Tibial nerve (tissue), 4 donors: ENCODE data around the gene NOLC1. TPM values are rescaled to one million over a fixed set of nuclear protein-coding genes. Genes with fewer than 3 reads are reported as not detected.

ENCODE experiments used
- DNase-seq, 2 donors: peaks; one replicate each; pipeline ENCODE4 v3.0.0-alpha.2; 2019; ENCODE audit warnings: low spot score in 2 of 2
- H3K27ac ChIP-seq, 4 donors: fragments of 200-600 bp; sonication (generic) in 3 of 4; one replicate each; pipeline ENCODE4 v1.5.1; 2017 to 2019; ENCODE audit warnings: mild to moderate bottlenecking in 1 of 4
- H3K27me3 ChIP-seq, 2 donors: fragments of 200-600 bp; sonication (generic) in 1 of 2; one replicate each; pipeline versions ENCODE4 v1.5.1 to v1.6.0; 2017 to 2019
- H3K36me3 ChIP-seq, 3 donors: fragments of 200-600 bp; sonication (generic); one replicate each; pipeline ENCODE4 v1.5.1; 2018 to 2019
- H3K4me1 ChIP-seq, 4 donors: fragments of 200-600 bp; sonication (generic) in 3 of 4; one replicate each; pipeline ENCODE4 v1.5.1; 2017 to 2019
- H3K4me3 ChIP-seq, 4 donors: fragments of 200-600 bp; sonication (generic) in 3 of 4; one replicate each; pipeline ENCODE4 v1.5.1; 2017 to 2019; ENCODE audit warnings: mild to moderate bottlenecking in 1 of 4, moderate library complexity in 1 of 4
- H3K9me3 ChIP-seq, 4 donors: fragments of 200-600 bp; sonication (generic) in 3 of 4; one replicate each; pipeline ENCODE4 v1.5.1; 2017 to 2019
- CTCF ChIP-seq, 5 experiments: fragments of 200-600 bp in 3 of 5; fragments of 450-650 bp in 2 of 5; sonication (generic) in 3 of 5; IDR thresholded peaks; one replicate each; pipeline ENCODE4 v1.5.1; 2016 to 2019; ENCODE audit warnings: antibody characterized with exemption in 5 of 5, mild to moderate bottlenecking in 3 of 5, moderate library complexity in 2 of 5
- EP300 ChIP-seq, 2 donors: sonication (generic); formaldehyde crosslinking; IDR thresholded peaks; one replicate each; pipeline ENCODE4 v1.6.1; 2017; ENCODE audit warnings: antibody characterized with exemption in 2 of 2, mild to moderate bottlenecking in 1 of 2
- POLR2A ChIP-seq, 2 donors: fragments of 450-650 bp; IDR thresholded peaks; one replicate each; pipeline ENCODE4 v1.6.1; 2017; ENCODE audit warnings: antibody characterized with exemption in 2 of 2, mild to moderate bottlenecking in 2 of 2, moderate library complexity in 2 of 2
- WGBS, 2 donors: methylation state at CpG; one replicate each; pipeline ENCODE4 v1.1.5; 2018; 5-methylcytosine and 5-hydroxymethylcytosine counted together
- total RNA-seq, 4 donors: library from RNA; depleted of rRNA; stranded (reverse); fragments of >200 nt; gene quantifications; one replicate each; pipeline ENCODE4 v1.1.0, GENCODE V29; 2016

NOLC1 gene
- total RNA-seq, 4 donors from 2014 or later: 31.2 to 58.2 (median 51.4) TPM

- Histone ChIP-seq H3K4me1 (peaks cover 7 to 50% (median 33%) of the 10 kb centered on the region in 4 donors), H3K36me3 (peaks cover 6 to 54% (median 37%) of the 10 kb centered on the region in 3 donors), H3K4me3 (no peak overlapping the region), H3K27ac (no peak overlapping the region), H3K27me3 (no peaks in the 10 kb centered on the region), H3K9me3 (no peaks in the 10 kb centered on the region)
- DNase-seq: no peak
- 91 to 94% methylated on average over 12 of the region's 12 CpGs for WGBS, 2 donors
- no peak for TF ChIP-seq CTCF (IDR thresholded peaks at IDR 0.05)
- TF ChIP-seq POLR2A (IDR thresholded peaks at IDR 0.05): no peak
- no peak for TF ChIP-seq EP300 (IDR thresholded peaks at IDR 0.05)
Observed at GRCh38 chr10:102111276-102111675, 40.9 kb upstream of the NOLC1 start.

- peaks cover 7 to 60% (median 43%) of the 10 kb centered on the region in 4 donors for H3K4me1 ChIP-seq
- DNase-seq: no peak
Observed at GRCh38 chr10:102112210-102112817, 39.9 kb upstream of the NOLC1 start.

GRCh38 chr10:102113261-102113955 is 38.8 kb upstream of the NOLC1 start:
- peaks cover 7 to 71% (median 54%) of the 10 kb centered on the region in 4 donors for H3K4me1 ChIP-seq
- WGBS, 2 donors: 40 to 47% methylated on average over 6 to 7 of the region's 7 CpGs
- no peak for DNase-seq
- peaks cover 6 to 34% (median 29%) of the 10 kb centered on the region in 3 donors for H3K36me3 ChIP-seq
- TF ChIP-seq CTCF (IDR thresholded peaks at IDR 0.05): no peak
- no peaks in the 10 kb centered on the region for H3K9me3 ChIP-seq
- H3K27me3 ChIP-seq: no peaks in the 10 kb centered on the region
- peak overlapping the region in 3 of 4 donors; percentile 64 to 85 (median 74) for H3K4me3 ChIP-seq
- H3K27ac ChIP-seq: peak overlapping the region in 3 of 4 donors; percentile 39 to 98 (median 97)

More at GRCh38 chr10:102112210-102112817, 39.9 kb upstream of the NOLC1 start:
- Histone ChIP-seq H3K4me3 (no peak overlapping the region), H3K36me3 (peaks cover 6 to 45% (median 37%) of the 10 kb centered on the region in 3 donors), H3K9me3 (no peaks in the 10 kb centered on the region), H3K27ac (peak overlapping the region in 2 of 4 donors; percentile 3 to 98), H3K27me3 (no peaks in the 10 kb centered on the region)
- WGBS, 2 donors: 47 to 55% methylated on average over 3 of the region's 3 CpGs
- TF ChIP-seq CTCF (IDR thresholded peaks at IDR 0.05) (no peak), POLR2A (IDR thresholded peaks at IDR 0.05) (no peak), EP300 (IDR thresholded peaks at IDR 0.05) (no peak)

GRCh38 chr10:102113956-102114857 is 38.0 kb upstream of the NOLC1 start:
- DNase-seq: no peak
- peak overlapping the region; percentile 64 to 85 (median 69) for H3K4me3 ChIP-seq
- peaks cover 3 to 26% (median 21%) of the 10 kb centered on the region in 3 donors for H3K36me3 ChIP-seq
- 2 to 5% methylated on average over 33 to 36 of the region's 45 CpGs for WGBS, 2 donors
- peak overlapping the region; percentile 84 to 100 (median 98) for H3K27ac ChIP-seq
- no peaks in the 10 kb centered on the region for H3K9me3 ChIP-seq
- H3K27me3 ChIP-seq: no peaks in the 10 kb centered on the region
- peaks cover 7 to 79% (median 62%) of the 10 kb centered on the region in 4 donors for H3K4me1 ChIP-seq
- TF ChIP-seq POLR2A (IDR thresholded peaks at IDR 0.05): no peak
- TF ChIP-seq CTCF (IDR thresholded peaks at IDR 0.05): no peak
- TF ChIP-seq EP300 (IDR thresholded peaks at IDR 0.05): no peak
